ENCODE data around the gene FYB2. TPM values are rescaled to one million over a fixed set of nuclear protein-coding genes. Genes with fewer than 3 reads are reported as not detected.
"Not testable (repeated sequence)": the region's sequence is repeated elsewhere in the genome, so short reads cannot be mapped to it uniquely, and the experiment has no call there.

Gene FYB2
- total RNA-seq, 1 donor from 2014 or later: 0.36 TPM

- ATAC-seq: no peak
These were observed 23.3 kb downstream of the FYB2 start for GRCh38 chr1:56795870-56796269.

GRCh38 chr1:56790036-56790435, 29.2 kb downstream of the FYB2 start:
- no peak for ATAC-seq

- no peak for ATAC-seq
These were observed 30.6 kb downstream of the FYB2 start for GRCh38 chr1:56788588-56788987.

GRCh38 chr1:56788102-56788501, 31.1 kb downstream of the FYB2 start:
- ATAC-seq: no peak

- ATAC-seq: no peak
These were observed 31.9 kb downstream of the FYB2 start for GRCh38 chr1:56787330-56787729.

GRCh38 chr1:56782773-56783172, 36.4 kb downstream of the FYB2 start:
- ATAC-seq: no peak

- ATAC-seq: no peak
These were observed 38.4 kb downstream of the FYB2 start for GRCh38 chr1:56780826-56781225.

- ATAC-seq: no peak
These were observed 39.0 kb downstream of the FYB2 start for GRCh38 chr1:56780128-56780750.

- no peak for ATAC-seq
These were observed 41.2 kb downstream of the FYB2 start for GRCh38 chr1:56777972-56778371.

- not testable (repeated sequence) for ATAC-seq
These were observed 44.5 kb downstream of the FYB2 start for GRCh38 chr1:56774732-56775131.

- no peak for ATAC-seq
These were observed 45.1 kb downstream of the FYB2 start for GRCh38 chr1:56774067-56774609.

- no peak for ATAC-seq
These were observed 45.7 kb downstream of the FYB2 start for GRCh38 chr1:56773341-56774066.

- ATAC-seq: no peak
These were observed 47.5 kb downstream of the FYB2 start for GRCh38 chr1:56771717-56772116.

GRCh38 chr1:56758794-56759193, 60.4 kb downstream of the FYB2 start:
- ATAC-seq: no peak

GRCh38 chr1:56758135-56758534, 61.1 kb downstream of the FYB2 start:
- no peak for ATAC-seq

GRCh38 chr1:56755911-56756310, 63.3 kb downstream of the FYB2 start:
- ATAC-seq: no peak

GRCh38 chr1:56754708-56755479, 64.3 kb downstream of the FYB2 start:
- no peak for ATAC-seq

GRCh38 chr1:56745231-56745630, 74.0 kb downstream of the FYB2 start:
- ATAC-seq: no peak

- no peak for ATAC-seq
These were observed 90.2 kb downstream of the FYB2 start for GRCh38 chr1:56728964-56729363.

- ATAC-seq: no peak
These were observed 92.5 kb downstream of the FYB2 start for GRCh38 chr1:56726706-56727105.

GRCh38 chr1:56719171-56719570, 100.0 kb downstream of the FYB2 start:
- ATAC-seq: no peak

GRCh38 chr1:56715156-56715555, 104.0 kb downstream of the FYB2 start:
- no peak for ATAC-seq

- ATAC-seq: no peak
These were observed 106.1 kb downstream of the FYB2 start for GRCh38 chr1:56713112-56713511.

Data from esophagus mucosa (tissue), 1 donor.